ENCODE measurements around the gene SH3BP2.
"Not testable (repeated sequence)": the region's sequence is repeated elsewhere in the genome, so short reads cannot be mapped to it uniquely, and the experiment has no call there.

The SH3BP2 gene

DNA sequence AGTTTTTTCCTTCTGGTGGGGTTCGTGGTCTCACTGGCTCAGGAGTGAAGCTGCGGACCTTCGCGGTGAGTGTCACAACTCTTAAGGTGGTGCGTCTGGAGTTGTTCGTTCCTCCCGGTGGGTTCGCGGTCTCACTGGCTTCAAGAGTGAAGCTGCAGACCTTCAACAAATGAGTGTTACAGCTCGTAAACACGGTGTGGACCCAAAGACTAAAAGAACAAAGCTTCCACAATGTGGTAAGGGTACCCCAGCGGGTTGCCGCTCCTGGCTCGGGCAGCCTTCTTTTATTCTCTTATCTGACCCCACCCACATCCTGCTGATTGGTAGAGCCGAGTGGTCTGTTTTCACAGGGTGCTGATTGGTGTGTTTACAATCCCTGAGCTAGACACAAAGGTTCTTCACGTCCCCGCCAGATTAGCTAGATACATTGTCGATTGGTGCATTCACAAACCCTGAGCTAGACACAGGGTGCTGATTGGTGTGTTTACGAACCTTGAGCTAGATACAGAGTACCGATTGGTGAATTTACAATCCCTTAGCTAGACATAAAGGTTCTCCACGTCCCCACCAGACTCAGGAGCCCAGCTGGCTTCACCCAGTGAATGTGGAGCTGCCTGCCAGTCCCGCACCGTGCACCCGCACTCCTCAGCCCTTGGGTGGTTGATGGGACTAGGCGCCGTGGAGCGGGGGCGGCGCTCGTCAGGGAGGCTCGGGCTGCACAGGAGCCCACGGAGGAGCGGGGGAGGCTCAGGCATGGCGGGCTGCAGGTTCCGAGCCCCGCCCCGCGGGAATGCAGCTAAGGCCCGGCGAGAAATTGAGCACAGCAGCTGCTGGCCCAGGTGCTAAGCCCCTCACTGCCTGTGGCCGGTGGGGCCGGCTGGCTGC is 30.2 kb upstream of the SH3BP2 start:
- not testable (repeated sequence) for DNase-seq

- DNase-seq: no peak
Measured at GRCh38 chr4:2763511-2763967, 29.3 kb upstream of the SH3BP2 start.

DNA sequence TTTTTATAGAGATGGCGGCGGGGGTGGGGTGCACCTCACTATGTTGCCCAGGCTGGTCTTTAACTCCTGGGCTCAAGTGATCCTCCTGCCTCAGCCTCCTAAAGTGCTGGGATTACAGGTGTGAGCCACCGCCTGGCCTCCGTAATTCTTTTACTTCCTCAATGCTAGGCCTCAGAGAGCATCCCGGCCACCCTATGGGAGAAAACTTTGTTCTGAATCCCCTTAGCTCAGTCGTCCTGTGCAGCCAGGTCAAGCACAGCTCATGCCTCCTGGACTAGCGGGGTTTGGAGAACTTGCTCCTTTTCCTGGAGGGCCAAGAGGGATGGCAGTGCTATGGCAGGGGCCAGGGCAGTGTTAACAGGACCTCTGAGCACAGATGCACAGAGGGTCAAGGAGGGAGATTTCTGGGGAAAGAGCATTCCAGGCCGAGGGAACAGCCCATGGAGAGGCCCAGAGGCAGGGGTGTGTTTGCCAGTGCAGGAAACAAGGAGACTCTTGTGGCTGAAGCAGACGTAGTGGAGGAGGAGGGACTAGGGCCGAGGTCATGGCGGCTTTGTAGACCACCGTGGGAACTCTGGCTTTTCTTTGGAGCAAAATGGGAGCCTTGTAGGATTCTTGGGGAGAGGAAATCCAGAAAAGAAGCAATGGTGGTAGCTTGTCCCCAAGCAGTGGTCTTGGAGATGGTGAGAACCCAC is 26.9 kb upstream of the SH3BP2 start:
- DNase-seq: no peak

GRCh38 chr4:2767046-2767704 is 25.7 kb upstream of the SH3BP2 start:
- DNase-seq: no peak

GRCh38 chr4:2767705-2768074 is 25.2 kb upstream of the SH3BP2 start:
- no peak for DNase-seq

- no peak for DNase-seq
Measured at GRCh38 chr4:2768124-2768523, 24.8 kb upstream of the SH3BP2 start.

DNA sequence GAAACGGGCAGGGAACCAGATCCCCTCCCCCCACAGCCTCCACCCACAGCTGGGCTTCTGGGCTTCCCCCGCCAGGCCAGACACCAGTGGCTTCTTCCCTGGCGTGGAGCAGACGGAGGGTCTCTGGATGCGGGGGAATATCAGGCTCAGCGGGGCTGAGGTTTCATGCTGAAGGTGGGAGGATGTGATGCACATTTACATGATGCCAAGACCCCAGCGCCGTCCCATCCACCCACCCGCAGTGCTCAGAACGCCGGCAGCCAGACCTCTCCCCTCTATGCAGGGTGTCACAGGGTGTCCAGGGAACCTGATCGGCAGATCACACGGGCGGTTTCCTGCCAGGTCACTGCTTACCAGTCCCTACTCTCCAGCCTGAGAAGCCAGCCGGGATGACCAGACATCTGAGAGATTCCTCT is 24.0 kb upstream of the SH3BP2 start:
- DNase-seq: no peak

DNA sequence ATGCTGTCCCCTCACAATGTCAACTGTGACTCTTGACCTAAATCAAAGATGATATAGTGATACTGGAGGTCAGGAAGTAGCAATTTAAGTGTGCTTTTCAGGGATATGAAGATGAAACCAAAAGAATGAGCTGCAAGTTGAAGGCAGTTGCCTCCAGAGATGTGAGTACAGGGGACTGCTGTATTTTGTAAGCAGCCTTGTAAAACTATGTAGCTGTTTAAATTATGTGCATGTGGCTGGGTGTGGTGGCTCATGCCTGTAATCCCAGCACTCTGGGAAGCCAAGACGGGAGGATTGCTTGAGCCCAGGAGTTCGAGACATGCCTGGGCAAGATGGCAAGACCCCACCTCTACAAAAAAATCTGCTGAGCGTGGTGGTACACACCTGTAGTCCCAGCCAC is 21.6 kb upstream of the SH3BP2 start:
- DNase-seq: no peak

DNA sequence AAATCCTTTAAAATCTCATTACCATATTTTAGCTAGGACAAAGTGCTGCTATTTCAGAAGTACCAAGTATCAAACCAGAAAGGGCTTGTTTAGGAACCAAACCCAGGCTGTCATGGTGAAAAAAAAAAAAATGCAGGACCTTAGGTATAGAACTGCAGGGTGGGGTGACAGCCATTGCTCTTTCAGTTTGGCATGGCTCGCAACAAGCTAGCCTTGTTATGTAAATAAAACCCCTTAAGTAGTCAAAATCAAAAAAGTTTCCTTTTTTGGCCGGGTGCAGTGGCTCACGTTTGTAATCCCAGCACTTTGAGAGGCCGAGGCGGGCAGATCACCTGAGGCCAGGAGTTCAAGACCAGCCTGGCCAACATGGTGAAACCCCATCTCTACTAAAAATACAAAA is 12.2 kb upstream of the SH3BP2 start:
- DNase-seq: not testable (repeated sequence)

DNA sequence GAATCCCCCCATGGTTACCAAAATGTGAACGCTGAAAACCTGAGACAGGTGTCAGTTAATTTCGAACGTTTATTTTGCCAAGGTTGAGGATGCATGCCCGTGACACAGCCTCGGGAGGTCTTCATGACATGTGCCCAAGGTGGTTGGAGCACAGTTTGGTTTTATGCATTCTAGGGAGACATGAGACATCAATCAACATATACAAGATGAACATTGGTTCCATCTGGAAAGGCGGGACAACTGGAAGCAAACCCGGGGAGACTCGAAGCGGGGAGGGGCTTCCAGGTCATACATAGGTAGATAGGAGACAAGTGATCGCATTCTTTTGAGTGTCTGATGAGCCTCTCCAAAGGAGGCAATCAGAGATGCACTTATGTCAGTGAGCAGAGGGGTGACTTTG is 11.0 kb upstream of the SH3BP2 start:
- no peak for DNase-seq

DNA sequence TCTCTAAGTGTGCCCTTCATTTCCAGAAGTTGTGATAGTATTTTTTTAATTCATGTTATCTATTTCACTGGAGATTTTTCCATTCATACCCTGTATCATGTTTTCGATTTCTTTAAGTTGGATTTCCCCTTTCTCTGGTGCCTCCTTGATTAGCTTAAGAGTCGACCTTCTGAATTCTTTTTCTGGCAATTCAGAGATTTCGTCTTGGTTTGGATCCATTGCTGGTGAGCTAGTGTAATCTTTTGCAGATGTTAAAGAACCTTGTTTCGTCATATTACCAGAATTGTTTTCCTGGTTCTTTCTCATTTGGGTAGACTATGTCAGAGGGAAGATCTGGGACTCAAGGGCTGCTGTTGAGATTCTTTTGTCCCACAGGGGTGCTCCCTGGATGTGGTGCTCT is 9.1 kb upstream of the SH3BP2 start:
- DNase-seq: no peak

DNA sequence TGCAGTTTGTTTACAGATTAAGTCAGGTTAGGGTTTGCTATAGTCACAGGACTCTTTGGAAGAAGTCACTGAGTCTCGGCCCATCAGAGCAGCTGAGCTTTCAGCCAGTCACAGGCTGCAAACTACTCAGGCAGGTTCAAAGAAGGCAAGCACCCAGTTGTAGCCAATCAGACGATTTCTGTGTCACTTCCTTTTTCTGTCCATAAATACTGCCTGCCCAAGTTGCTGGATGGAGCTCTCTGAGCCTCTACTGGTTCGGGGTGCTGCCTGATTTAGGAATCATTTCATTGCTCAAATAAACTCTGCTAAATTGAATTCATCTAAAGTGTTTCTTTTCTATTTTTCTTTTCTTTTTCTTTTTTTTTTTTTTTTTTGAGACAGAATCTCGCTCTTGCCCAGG is 7.3 kb upstream of the SH3BP2 start:
- peak; percentile 85 to 86 for DNase-seq

GRCh38 chr4:2786152-2786671 is 6.7 kb upstream of the SH3BP2 start:
- DNase-seq: no peak

GRCh38 chr4:2786794-2787229 is 6.1 kb upstream of the SH3BP2 start:
- DNase-seq: no peak

GRCh38 chr4:2787230-2788100 is 5.4 kb upstream of the SH3BP2 start:
- peak; percentile 66 to 73 for DNase-seq

GRCh38 chr4:2788101-2788500 is 4.8 kb upstream of the SH3BP2 start:
- no peak for DNase-seq

DNA sequence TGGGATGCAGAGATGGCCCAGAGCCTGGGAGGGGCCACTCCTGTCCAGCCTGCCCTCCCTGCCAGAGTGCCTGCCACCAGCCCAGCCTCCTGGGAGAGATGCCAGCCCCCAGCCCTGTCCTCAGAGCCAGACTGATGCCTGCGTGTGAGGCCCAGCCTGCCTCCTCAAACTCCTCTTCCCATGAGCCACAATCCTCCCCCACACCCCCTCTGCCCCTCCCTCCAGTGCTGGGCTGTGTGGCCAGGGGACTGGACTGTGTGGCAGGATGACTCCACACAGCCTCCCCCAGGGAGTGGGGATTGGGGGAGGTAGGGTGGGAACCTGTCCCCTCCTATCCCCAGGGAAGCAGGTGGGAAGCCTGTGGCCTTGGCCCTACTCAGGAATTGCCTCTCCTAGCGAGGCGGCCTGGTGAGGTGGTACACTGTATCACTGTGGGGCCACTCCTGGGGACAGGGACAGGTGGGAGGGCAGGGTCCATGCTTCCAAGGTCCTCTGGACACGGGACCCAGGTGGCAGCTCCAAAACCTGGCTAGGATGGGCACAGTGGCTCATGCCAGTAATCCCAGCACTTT is 4.3 kb upstream of the SH3BP2 start:
- no peak for DNase-seq

DNA sequence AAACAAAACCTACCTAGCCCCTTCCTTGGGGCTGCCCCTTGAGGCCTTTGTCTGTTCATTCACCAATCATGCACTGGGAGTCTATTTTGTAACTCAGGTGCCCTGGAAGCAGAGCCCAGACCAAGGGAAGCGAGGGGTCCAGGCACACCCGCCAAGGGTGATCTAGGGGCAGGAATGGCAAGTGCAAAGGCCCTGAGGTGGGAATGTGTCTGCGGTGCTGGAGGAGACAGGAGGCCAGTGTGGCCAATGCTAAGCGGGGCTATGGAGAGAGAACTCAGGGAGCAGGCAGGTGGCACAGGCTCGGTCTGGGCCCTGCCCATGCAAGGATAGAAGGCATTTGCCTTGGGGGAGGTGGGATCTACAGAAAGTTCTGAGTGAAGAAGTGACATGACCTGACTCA is 3.5 kb upstream of the SH3BP2 start:
- no peak for DNase-seq

GRCh38 chr4:2789793-2790582 is 2.9 kb upstream of the SH3BP2 start:
- no peak for DNase-seq

GRCh38 chr4:2790583-2791517 is 2.0 kb upstream of the SH3BP2 start:
- DNase-seq: no peak
